GM19372 (cell line): ENCODE results near the gene KDM4B.
"Not testable (repeated sequence)": the region's sequence is repeated elsewhere in the genome, so short reads cannot be mapped to it uniquely, and the experiment has no call there.

Source experiments
- ATAC-seq: cut with Tn5 transposase; IDR thresholded peaks from one replicate; pipeline ENCODE4 v1.9.1; 2021; ENCODE audit warnings: mild to moderate bottlenecking, low read depth, moderate library complexity; ENCODE audit not compliant: unreplicated experiment

KDM4B gene

GRCh38 chr19:4968462-4969291 is at the start of gene KDM4B:
Gene KDM4B, plus strand, starts transcription at chr19:4969113. Its CDS starts 63,778 bp downstream, at chr19:5032891.
- ATAC-seq: peak; percentile 87

DNA sequence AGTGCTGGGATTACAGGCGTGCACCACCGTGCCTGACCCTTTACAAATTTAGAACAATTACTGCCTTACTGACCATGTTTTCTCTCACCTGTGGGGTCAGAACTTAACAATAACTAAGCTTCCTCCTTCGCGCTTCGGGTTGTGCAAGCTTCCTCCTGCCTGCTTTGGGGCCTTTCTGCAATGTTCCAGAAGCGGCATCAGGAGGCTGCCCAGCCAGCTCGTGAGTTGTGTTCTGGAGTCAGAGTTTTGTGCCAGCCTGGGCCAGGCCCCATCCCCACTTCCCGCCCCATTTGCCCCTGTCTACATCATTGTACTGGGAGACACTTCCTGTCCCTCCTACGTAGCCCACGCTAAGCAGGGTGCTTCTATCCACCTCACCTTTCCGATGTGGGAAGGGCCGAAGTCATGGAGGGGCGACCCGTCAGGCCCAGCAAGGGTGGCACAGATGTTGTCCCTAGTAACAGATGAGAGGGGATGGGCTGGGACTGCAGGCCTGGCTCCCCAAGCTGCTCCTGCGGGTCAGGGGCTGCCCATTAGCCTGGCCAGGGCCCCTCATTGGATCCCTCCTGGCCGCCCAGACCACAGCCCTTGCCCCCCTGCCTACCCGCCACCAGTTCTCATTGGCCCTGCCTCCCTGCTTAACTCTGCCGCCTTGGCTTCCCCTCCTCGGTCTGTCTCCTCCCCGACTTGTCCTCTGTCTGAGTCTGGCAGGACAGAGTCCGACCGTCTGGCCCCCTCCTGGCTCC is 46.2 kb upstream of the KDM4B start:
- no peak for ATAC-seq

DNA sequence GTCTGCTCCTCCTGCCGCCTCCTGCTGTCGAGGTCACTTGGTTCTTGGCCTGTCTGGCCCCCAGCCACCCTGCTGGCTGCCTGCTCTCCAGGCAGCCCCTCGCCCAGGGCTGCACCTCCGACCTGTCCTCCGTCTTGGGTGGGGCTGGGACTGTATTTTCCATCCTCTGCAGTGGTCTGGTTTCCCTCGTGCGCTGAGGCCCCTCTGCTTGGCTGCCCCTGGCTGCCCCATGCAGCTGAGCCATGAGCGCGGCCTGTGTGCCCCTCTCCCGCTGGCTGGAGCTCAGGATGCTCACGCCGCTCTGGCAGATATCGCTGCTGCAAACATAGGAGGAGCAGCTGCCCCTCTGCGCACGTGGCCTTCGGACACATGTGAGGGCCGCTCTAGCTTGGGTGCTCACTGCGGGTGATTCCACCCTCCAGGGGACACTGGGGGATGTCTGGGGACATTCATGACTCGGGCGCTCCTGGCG is 45.6 kb upstream of the KDM4B start:
- ATAC-seq: no peak

DNA sequence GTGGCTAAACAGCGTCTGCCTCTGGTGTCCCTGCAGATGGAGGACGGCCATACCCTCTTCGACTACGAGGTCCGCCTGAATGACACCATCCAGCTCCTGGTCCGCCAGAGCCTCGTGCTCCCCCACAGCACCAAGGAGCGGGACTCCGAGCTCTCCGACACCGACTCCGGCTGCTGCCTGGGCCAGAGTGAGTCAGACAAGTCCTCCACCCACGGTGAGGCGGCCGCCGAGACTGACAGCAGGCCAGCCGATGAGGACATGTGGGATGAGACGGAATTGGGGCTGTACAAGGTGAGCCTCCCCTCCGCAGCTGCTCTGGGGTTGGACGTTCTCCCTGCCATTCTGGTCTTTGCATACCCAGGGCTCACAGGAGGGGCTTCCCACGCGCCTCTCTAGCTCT is 39.7 kb upstream of the KDM4B start:
- ATAC-seq: no peak

DNA sequence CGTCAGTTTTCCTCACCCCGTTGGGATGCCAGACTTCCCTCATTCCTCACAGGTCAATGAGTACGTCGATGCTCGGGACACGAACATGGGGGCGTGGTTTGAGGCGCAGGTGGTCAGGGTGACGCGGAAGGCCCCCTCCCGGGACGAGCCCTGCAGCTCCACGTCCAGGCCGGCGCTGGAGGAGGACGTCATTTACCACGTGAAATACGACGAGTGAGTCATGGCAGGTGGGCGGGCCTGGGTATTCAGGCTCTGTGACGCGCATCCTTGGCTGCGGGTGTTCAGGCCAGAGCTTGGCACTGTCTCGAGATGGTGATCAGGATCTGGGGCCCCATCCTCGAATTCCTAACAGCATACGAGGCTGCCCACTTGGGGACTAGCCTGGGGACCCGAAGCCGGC is 38.2 kb upstream of the KDM4B start:
- no peak for ATAC-seq

DNA sequence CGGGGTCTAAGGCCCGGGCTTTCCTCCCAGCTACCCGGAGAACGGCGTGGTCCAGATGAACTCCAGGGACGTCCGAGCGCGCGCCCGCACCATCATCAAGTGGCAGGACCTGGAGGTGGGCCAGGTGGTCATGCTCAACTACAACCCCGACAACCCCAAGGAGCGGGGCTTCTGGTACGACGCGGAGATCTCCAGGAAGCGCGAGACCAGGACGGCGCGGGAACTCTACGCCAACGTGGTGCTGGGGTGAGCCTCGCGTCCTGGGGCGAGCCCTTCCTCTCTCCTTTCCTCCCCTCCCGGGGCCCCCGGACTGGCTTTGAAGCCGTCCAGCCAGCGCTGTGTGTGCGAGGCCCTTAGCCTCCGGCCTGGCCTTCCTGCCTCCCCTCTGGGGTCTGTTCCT is 36.2 kb upstream of the KDM4B start:
- ATAC-seq: no peak

- no peak for ATAC-seq
Observed at GRCh38 chr19:4933528-4933927, 35.4 kb upstream of the KDM4B start.

- ATAC-seq: no peak
Observed at GRCh38 chr19:4935444-4935843, 33.5 kb upstream of the KDM4B start.

DNA sequence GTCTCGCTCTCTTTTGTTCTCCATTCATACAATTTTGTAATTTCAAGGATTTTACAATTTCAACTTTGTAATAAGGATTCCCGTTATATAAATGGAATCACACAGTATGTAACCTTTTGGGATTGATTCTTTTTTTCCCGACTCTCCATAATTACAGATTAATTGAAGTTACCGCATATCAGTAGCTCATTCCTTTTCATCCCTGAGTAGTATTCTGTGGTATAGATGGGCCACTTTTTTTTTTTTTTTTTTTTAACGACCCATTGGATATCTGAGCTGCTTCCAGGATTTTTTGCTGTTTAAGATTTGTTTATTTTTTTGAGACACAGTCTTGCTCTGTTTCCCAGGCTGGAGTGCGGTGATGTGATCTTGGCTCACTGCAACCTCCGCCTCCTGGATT is 31.9 kb upstream of the KDM4B start:
- no peak for ATAC-seq

DNA sequence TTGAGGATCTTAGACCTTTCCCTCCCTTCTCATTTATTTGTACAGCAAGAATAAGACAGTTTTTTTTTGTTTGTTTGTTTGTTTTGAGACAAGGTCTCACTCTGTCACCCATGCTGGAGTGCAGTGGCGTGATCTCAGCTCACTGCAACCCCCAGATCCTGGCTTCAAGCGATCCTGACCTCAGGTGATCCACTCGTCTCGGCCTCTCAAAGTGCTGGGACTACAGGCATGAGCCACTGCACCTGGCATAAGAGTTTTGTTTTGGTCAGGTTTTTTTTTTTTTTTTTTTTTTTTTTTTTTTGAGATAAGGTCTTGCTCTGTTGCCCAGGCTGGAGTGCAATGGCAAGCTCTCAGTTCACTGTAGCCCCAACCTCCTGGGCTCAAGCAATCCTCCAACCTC is 30.5 kb upstream of the KDM4B start:
- ATAC-seq: not testable (repeated sequence)

DNA sequence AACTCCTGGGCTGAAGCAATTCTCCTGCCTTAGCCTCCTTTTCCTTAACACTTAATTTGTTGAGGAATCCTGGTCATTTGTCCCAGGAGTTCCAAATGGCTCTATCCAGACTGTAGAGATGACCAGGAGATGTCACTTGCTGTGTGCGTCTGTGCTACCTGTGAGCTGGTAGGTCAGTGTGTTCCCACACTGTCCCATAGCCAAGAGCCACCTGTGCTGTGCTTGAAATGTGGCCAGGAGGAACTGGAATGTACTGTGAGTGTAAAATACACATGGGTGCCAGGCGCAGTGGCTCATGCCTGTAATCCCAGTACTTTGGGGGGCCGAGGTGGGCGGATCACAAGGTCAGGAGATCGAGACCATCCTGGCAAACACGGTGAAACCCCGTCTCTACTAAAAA is 29.4 kb upstream of the KDM4B start:
- ATAC-seq: no peak

- not testable (repeated sequence) for ATAC-seq
Observed at GRCh38 chr19:4941638-4942169, 27.2 kb upstream of the KDM4B start.

DNA sequence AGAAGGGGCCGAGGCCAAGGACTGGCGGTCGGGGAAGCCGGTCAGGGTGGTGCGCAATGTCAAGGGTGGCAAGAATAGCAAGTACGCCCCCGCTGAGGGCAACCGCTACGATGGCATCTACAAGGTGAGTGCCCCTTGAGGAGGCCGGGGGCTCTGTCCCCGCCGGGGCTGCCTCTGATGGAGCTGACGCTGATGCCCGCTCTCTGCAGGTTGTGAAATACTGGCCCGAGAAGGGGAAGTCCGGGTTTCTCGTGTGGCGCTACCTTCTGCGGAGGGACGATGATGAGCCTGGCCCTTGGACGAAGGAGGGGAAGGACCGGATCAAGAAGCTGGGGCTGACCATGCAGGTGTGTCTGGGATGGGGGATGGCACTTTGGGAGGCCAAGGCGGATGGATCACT is 18.3 kb upstream of the KDM4B start:
- ATAC-seq: not testable (repeated sequence)

DNA sequence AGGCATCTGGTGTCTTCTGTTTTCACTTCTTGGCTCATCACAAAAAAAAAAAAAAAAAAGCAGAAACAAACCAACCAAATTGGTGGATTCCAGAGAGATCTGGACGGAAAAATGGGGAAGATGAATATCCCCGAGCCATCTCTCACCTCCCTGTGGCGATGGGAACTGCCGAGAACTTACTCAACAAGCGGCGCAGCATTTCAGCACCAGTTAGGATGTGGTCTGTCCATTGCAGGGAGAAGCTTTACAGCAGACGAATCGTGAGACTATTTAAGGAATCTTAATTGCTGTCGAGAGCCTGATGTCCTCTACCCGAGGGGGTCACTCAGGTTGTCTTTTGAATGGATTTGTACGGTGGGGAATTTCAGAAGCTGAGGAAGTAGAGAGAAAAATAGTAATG is 17.3 kb upstream of the KDM4B start:
- ATAC-seq: no peak

DNA sequence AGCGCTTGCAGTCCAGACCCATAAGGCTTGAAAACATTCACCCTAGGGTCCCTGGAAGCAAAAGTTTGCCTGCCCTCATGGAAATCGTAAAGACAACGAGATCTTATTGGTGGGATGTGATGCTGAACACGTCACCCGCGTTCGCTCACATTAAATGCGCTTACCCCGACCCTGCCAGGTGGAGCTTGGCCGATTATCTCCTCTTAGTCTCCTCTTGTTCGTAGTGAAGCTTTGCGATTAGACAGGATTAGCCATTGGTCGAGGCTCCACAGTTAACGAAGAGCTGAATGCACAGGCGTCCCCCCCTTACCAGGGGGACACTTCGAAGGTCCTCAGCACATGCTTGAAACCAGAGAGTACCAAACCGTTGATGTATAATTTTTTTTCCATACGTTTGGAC is 16.0 kb upstream of the KDM4B start:
- no peak for ATAC-seq

- not testable (repeated sequence) for ATAC-seq
Observed at GRCh38 chr19:4954320-4955149, 14.4 kb upstream of the KDM4B start.

DNA sequence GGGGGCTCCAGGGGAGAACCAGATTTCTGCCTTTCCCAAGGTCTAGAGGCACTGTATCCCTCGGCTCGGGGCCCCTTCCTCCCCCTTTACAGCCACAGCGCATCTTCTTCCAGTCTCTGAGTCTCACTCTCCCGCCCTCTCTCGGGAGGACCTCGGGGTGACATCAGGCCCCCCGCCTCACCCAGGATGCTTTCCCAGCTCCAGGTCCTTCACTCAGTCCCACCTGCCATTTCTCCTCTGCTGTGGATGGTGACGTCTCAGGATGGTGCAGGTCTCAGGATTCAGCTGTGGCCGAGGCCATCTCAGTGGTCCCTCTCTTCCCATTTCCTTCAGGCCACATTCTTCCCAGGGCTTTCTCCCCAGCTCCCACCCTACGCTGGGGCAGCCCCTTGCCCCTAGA is 13.6 kb upstream of the KDM4B start:
- no peak for ATAC-seq

DNA sequence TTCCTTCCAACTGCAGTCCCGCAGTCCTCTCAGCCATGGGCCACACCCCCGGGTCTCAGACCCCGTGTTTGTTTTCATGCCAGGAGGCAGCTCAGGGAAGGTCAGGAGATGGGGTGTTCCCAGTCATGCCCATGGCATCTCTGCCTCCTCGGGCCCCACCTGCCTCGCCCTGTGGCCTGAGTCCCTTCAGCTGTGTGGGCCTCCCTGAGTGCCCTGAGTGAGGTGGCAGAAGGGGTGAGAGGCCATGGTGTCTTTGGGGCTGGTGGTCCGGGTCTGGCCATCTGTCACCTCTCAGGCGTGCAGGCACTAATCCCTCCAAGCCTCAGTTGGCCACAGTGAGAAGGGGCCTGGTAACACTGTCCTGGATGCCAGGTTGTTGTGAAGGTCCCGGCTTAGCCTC is 10.9 kb upstream of the KDM4B start:
- ATAC-seq: no peak

GRCh38 chr19:4962085-4962619 is 6.8 kb upstream of the KDM4B start:
- ATAC-seq: no peak

GRCh38 chr19:4965061-4965460 is 3.9 kb upstream of the KDM4B start:
- ATAC-seq: no peak
